Breast epithelium (tissue), 3 donors: Measurements from ENCODE around the gene PDGFA.

ENCODE experiments used
- POLR2A ChIP-seq: fragments of 450-650 bp; IDR thresholded peaks from one replicate; pipeline ENCODE4 v1.6.1; 2016; ENCODE audit warnings: antibody characterized with exemption, mild to moderate bottlenecking, moderate library complexity
- POLR2AphosphoS5 ChIP-seq, 3 donors: sonication (generic); formaldehyde crosslinking; IDR thresholded peaks; one replicate each; pipeline ENCODE4 v1.6.1; 2017; ENCODE audit warnings: antibody characterized with exemption in 3 of 3
- TF ChIP-seq, protein P1 (sequence below), 3 donors: fragments of 450-650 bp; IDR thresholded peaks; one replicate each; pipeline ENCODE4 v1.5.1; 2016 to 2017; ENCODE audit warnings: antibody characterized with exemption in 3 of 3, mild to moderate bottlenecking in 3 of 3, moderate library complexity in 3 of 3

DNA sequence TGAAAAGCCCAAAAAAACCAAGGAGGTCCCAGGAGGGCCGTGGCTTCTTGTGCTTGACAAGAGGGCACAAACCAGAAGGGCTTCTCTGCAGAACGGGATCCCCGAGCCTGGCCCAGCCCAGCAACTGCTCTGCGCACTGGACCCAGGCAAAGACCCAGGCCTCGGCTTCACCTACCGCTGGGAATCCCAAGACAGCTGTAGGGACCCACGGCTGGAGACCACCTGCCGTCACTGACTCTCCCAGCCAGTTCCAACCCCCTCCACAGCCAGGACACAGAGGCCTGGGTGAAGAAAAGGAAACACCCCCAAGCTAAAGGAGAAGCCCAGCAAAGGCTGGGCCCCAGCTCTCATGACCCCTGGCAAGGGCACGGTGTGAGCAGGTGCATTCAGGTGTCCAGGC is 24.3 kb downstream of the PDGFA start:
- TF ChIP-seq POLR2A (no peak), POLR2AphosphoS5 (IDR thresholded peaks at IDR 0.05) (no peak)
- TF ChIP-seq, protein P1, sequence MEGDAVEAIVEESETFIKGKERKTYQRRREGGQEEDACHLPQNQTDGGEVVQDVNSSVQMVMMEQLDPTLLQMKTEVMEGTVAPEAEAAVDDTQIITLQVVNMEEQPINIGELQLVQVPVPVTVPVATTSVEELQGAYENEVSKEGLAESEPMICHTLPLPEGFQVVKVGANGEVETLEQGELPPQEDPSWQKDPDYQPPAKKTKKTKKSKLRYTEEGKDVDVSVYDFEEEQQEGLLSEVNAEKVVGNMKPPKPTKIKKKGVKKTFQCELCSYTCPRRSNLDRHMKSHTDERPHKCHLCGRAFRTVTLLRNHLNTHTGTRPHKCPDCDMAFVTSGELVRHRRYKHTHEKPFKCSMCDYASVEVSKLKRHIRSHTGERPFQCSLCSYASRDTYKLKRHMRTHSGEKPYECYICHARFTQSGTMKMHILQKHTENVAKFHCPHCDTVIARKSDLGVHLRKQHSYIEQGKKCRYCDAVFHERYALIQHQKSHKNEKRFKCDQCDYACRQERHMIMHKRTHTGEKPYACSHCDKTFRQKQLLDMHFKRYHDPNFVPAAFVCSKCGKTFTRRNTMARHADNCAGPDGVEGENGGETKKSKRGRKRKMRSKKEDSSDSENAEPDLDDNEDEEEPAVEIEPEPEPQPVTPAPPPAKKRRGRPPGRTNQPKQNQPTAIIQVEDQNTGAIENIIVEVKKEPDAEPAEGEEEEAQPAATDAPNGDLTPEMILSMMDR (IDR thresholded peaks at IDR 0.05): no peak
